Measurements from ENCODE around the gene SRGAP2B.
"Not testable (repeated sequence)": the region's sequence is repeated elsewhere in the genome, so short reads cannot be mapped to it uniquely, and the experiment has no call there.

- TF ChIP-seq, protein P1, sequence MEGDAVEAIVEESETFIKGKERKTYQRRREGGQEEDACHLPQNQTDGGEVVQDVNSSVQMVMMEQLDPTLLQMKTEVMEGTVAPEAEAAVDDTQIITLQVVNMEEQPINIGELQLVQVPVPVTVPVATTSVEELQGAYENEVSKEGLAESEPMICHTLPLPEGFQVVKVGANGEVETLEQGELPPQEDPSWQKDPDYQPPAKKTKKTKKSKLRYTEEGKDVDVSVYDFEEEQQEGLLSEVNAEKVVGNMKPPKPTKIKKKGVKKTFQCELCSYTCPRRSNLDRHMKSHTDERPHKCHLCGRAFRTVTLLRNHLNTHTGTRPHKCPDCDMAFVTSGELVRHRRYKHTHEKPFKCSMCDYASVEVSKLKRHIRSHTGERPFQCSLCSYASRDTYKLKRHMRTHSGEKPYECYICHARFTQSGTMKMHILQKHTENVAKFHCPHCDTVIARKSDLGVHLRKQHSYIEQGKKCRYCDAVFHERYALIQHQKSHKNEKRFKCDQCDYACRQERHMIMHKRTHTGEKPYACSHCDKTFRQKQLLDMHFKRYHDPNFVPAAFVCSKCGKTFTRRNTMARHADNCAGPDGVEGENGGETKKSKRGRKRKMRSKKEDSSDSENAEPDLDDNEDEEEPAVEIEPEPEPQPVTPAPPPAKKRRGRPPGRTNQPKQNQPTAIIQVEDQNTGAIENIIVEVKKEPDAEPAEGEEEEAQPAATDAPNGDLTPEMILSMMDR (IDR thresholded peaks at IDR 0.05; ENCODE audit: control extremely low read depth in 1 of 3, insufficient read depth in 1 of 3, low read depth in 1 of 3, low read length in 3 of 3), result not testable (repeated sequence)
- TF ChIP-seq JUND (IDR thresholded peaks at IDR 0.05; ENCODE audit: low read length); POLR2AphosphoS5 (IDR thresholded peaks at IDR 0.05; ENCODE audit: low read depth, low read length); CEBPB (IDR thresholded peaks at IDR 0.05; ENCODE audit: low read depth, low read length): not testable (repeated sequence)
Measured at GRCh38 chr1:144922785-144923184, 172.3 kb downstream of the SRGAP2B start.
